SJCRH30 (cell line): ENCODE results near the gene GLIPR1L1. TPM values are rescaled to one million over a fixed set of nuclear protein-coding genes. Genes with fewer than 3 reads are reported as not detected.
"Not testable (repeated sequence)": the region's sequence is repeated elsewhere in the genome, so short reads cannot be mapped to it uniquely, and the experiment has no call there.

ENCODE experiments used
- DNase-seq, 2 experiments: peaks; one replicate each; pipeline ENCODE4 v3.0.0-alpha.2; 2015 to 2020
- H3K27ac ChIP-seq: fragments of 250-450 bp; sonication (Bioruptor Pico); 2 replicates; pipeline ENCODE4 v1.5.1; 2020; ENCODE audit warnings: mild to moderate bottlenecking, moderate library complexity
- H3K27me3 ChIP-seq: fragments of 250-450 bp; sonication (Bioruptor Pico); 2 replicates; pipeline ENCODE4 v1.5.1; 2020; ENCODE audit warnings: mild to moderate bottlenecking, moderate library complexity
- H3K36me3 ChIP-seq: fragments of 250-450 bp; sonication (Bioruptor Pico); 2 replicates; pipeline ENCODE4 v1.5.1; 2020; ENCODE audit warnings: mild to moderate bottlenecking, moderate library complexity
- H3K4me1 ChIP-seq: fragments of 250-450 bp; sonication (Bioruptor Pico); 2 replicates; pipeline ENCODE4 v1.5.1; 2020; ENCODE audit warnings: mild to moderate bottlenecking, moderate library complexity
- H3K4me3 ChIP-seq: fragments of 250-450 bp; sonication (Bioruptor Pico); 2 replicates; pipeline ENCODE4 v1.5.1; 2020; ENCODE audit warnings: mild to moderate bottlenecking, moderate library complexity
- H3K9me3 ChIP-seq: fragments of 250-450 bp; sonication (Bioruptor Pico); replicated peaks from 2 replicates; pipeline ENCODE4 v1.5.1; 2020; ENCODE audit warnings: mild to moderate bottlenecking, moderate library complexity
- total RNA-seq: library from RNA; depleted of rRNA; stranded (reverse); fragments of >200 nt; shearing (Covaris generic); gene quantifications from 2 replicates; pipeline ENCODE4 v1.2.3, GENCODE V29; 2014

The GLIPR1L1 gene
- total RNA-seq, 1 experiment from 2014 or later: not detected

DNA sequence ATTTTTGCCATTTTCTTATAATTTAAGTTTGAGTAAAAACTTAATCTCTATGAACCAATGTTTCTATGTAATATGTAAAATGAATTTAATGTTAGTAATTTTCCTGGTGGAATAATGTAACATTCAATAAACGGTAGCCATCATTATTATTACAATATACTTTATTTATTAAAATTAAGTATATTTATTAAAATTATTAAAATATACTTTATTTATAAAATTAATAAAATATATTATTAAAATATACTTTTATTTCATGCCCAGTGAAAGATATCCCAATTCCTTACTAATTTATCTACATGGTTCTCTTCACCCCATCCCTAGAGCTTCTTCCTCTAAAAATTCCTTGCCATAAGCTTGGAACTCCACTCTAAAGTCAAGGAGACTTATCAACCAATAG, 6.8 kb upstream of the GLIPR1L1 start:
- Histone ChIP-seq H3K4me3 (no peak overlapping the region), H3K9me3 (no peaks in the 10 kb centered on the region), H3K4me1 (no peaks in the 10 kb centered on the region; the same call in 1 of the 2 replicates), H3K27me3 (no peaks in the 10 kb centered on the region), H3K27ac (no peak overlapping the region), H3K36me3 (no peaks in the 10 kb centered on the region)
- DNase-seq: no peak

GRCh38 chr12:75329918-75330826, 4.3 kb upstream of the GLIPR1L1 start, which contains the start of gene CAPS2:
TSS of gene CAPS2 (minus strand) at chr12:75330324. CDS start at chr12:75326498, 3,826 bp downstream.
- no peaks in the 10 kb centered on the region for H3K27me3 ChIP-seq
- no peaks in the 10 kb centered on the region for H3K36me3 ChIP-seq
- H3K4me1 ChIP-seq: no peaks in the 10 kb centered on the region; the same call in 1 of the 2 replicates
- H3K9me3 ChIP-seq: no peaks in the 10 kb centered on the region
- peak within 1 kb of the TSS; percentile 70 for H3K4me3 ChIP-seq
- DNase-seq: peak; percentile 83 to 88
- peak within 1 kb of the TSS; percentile 58 for H3K27ac ChIP-seq

DNA sequence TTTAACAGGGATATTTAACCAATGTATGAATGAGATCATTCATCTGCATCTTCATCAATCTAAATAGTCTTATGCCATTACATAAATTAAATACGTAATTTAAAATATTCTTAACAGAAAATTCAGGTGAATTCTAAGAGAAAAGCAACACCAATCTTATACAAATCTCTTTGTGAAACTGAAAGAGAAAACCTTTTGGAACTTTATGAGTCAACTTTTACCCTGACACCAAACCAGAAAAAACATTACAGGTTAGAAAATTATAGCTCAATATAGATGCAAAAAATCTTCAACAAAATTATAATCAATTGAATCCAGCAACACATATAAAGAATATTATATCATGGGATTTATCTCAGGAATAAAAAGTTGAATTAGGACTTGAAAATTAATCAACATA, 3.4 kb downstream of the GLIPR1L1 start:
- no peak overlapping the region for H3K27ac ChIP-seq
- no peak overlapping the region for H3K4me3 ChIP-seq
- no peak for DNase-seq
- H3K9me3 ChIP-seq: no peaks in the 10 kb centered on the region
- no peaks in the 10 kb centered on the region for H3K4me1 ChIP-seq
- H3K36me3 ChIP-seq: no peaks in the 10 kb centered on the region
- no peaks in the 10 kb centered on the region for H3K27me3 ChIP-seq

DNA sequence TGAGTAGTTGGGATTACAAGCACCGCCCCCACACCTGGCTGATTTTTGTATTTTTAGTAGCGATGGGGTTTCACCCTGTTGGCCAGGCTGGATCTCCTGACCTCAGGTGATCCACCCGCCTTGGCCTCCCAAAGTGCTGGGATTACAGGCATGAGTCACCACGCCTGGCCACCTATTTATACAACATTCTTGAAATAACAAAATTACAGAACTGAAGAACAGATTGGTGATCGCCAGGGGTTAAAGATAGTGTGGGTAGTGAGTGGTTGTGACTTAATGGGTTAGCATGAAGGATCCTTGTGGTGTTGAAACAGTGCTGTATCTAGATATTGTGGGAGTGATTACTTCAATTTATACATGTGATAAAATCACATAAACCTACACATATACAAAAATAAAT, 7.4 kb downstream of the GLIPR1L1 start:
- DNase-seq: no peak
- Histone ChIP-seq H3K4me3 (no peak overlapping the region), H3K27me3 (no peaks in the 10 kb centered on the region)

DNA sequence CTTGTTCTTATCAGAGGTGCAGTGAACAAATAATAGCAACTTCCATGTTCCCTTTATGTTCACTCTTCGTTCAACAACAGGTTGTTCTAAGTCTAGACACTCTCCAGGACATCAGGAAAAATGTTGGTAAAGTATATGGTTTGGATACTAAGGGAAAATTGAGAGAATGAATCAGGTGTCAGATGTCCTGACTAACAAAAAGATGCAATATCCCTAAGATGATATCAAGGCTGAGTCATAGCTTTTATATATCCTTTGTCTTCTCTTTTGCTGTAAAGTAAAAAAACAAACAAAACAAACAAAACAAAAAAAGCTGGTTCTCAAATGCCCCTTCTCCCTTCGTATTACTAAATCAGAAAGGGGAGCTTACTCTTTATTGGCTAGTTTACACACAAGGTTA, 11.1 kb downstream of the GLIPR1L1 start:
- H3K36me3 ChIP-seq: no peaks in the 10 kb centered on the region
- no peaks in the 10 kb centered on the region for H3K27me3 ChIP-seq
- H3K4me1 ChIP-seq: no peaks in the 10 kb centered on the region
- H3K27ac ChIP-seq: no peak overlapping the region
- H3K4me3 ChIP-seq: no peak overlapping the region
- no peaks in the 10 kb centered on the region for H3K9me3 ChIP-seq
- DNase-seq: no peak

More for the DNA sequence above, 7.4 kb downstream of the GLIPR1L1 start:
- Histone ChIP-seq H3K36me3 (no peaks in the 10 kb centered on the region), H3K27ac (no peak overlapping the region), H3K4me1 (no peaks in the 10 kb centered on the region), H3K9me3 (no peaks in the 10 kb centered on the region)

GRCh38 chr12:75346215-75346614, 11.7 kb downstream of the GLIPR1L1 start:
- H3K36me3 ChIP-seq, H3K4me1 ChIP-seq, H3K27ac ChIP-seq, H3K4me3 ChIP-seq, H3K27me3 ChIP-seq, H3K9me3 ChIP-seq, DNase-seq: not testable (repeated sequence)

DNA sequence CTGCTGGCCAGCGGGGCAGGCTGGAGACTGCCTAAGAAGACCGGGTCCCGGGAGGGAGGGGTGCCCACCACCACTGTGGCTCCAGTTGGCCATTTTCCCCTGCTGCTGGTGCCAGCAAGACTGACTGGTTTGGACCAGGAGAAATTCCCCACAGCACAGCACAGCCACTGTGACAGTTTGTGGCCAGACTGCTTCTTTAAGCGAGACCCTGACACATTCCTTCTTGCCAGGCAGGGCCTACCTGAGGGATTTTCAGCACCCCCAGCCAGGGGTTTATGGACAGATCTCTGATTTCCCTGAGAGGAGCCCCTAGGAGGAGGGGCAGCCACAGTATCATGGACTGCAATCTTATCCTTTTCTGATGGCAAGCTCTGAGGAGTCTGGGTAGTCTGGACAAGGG, 15.5 kb downstream of the GLIPR1L1 start:
- no peak overlapping the region for H3K4me3 ChIP-seq
- H3K27ac ChIP-seq: no peak overlapping the region
- DNase-seq: no peak
- H3K4me1 ChIP-seq: no peaks in the 10 kb centered on the region
- no peaks in the 10 kb centered on the region for H3K36me3 ChIP-seq
- no peaks in the 10 kb centered on the region; the same call in 1 of the 2 replicates for H3K9me3 ChIP-seq
- no peaks in the 10 kb centered on the region for H3K27me3 ChIP-seq

DNA sequence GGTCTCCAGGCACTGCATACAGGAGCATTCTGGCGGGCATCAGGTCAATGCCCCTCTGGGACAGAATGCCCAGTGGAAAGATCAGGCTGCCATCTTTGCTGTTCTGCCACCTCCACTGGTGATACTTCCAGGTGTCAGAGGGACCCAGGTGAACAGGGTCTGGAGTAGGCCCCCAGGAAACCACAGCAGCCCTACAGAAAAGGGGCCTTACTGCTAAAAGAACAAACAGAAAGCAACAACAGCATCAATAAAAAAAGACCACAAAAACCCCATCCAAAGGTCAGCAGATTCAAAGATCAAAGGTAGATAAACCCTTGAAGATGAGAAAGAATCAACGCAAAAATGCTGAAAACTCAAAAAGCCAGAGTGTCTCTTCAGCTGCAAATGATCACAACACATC, 15.9 kb downstream of the GLIPR1L1 start:
- Histone ChIP-seq H3K27ac (no peak overlapping the region), H3K27me3 (no peaks in the 10 kb centered on the region), H3K9me3 (peaks cover 4% of the 10 kb centered on the region; the same call in 1 of the 2 replicates), H3K36me3 (no peaks in the 10 kb centered on the region), H3K4me1 (no peaks in the 10 kb centered on the region), H3K4me3 (no peak overlapping the region)
- DNase-seq: no peak

- H3K27ac ChIP-seq: no peak overlapping the region
- H3K36me3 ChIP-seq: no peaks in the 10 kb centered on the region
- H3K4me1 ChIP-seq: no peaks in the 10 kb centered on the region
- no peak for DNase-seq
- H3K27me3 ChIP-seq: no peaks in the 10 kb centered on the region
- H3K9me3 ChIP-seq: peaks cover 6% of the 10 kb centered on the region; the same call in 1 of the 2 replicates
- no peak overlapping the region for H3K4me3 ChIP-seq
These were observed 19.5 kb downstream of the GLIPR1L1 start for GRCh38 chr12:75354011-75354410.

GRCh38 chr12:75360920-75361319, 26.4 kb downstream of the GLIPR1L1 start:
- Histone ChIP-seq H3K27me3 (no peaks in the 10 kb centered on the region), H3K9me3 (0 out of 2 replicates have a peak, but pooled peaks cover 3% of the 10 kb centered on the region), H3K27ac (no peak overlapping the region), H3K4me3 (no peak overlapping the region), H3K36me3 (no peaks in the 10 kb centered on the region), H3K4me1 (peaks cover 22% of the 10 kb centered on the region)
- DNase-seq: no peak

GRCh38 chr12:75361408-75361807, 26.9 kb downstream of the GLIPR1L1 start:
- Histone ChIP-seq H3K27ac (no peak overlapping the region), H3K27me3 (no peaks in the 10 kb centered on the region), H3K4me3 (no peak overlapping the region), H3K4me1 (peaks cover 27% of the 10 kb centered on the region), H3K36me3 (no peaks in the 10 kb centered on the region), H3K9me3 (0 out of 2 replicates have a peak, but pooled peaks cover 3% of the 10 kb centered on the region)
- no peak for DNase-seq

GRCh38 chr12:75364919-75365318, 30.4 kb downstream of the GLIPR1L1 start:
- DNase-seq: peak; percentile 80 to 95
- no peaks in the 10 kb centered on the region for H3K36me3 ChIP-seq
- H3K27ac ChIP-seq: peak overlapping the region; percentile 82
- H3K9me3 ChIP-seq: 0 out of 2 replicates have a peak, but pooled peaks cover 3% of the 10 kb centered on the region
- H3K4me3 ChIP-seq: no peak overlapping the region
- no peaks in the 10 kb centered on the region for H3K27me3 ChIP-seq
- H3K4me1 ChIP-seq: peaks cover 32% of the 10 kb centered on the region

GRCh38 chr12:75366629-75367028, 32.2 kb downstream of the GLIPR1L1 start:
- Histone ChIP-seq H3K27ac (no peak overlapping the region; the same call in 1 of the 2 replicates), H3K4me1 (peaks cover 32% of the 10 kb centered on the region), H3K36me3 (no peaks in the 10 kb centered on the region), H3K9me3 (0 out of 2 replicates have a peak, but pooled peaks cover 3% of the 10 kb centered on the region), H3K27me3 (no peaks in the 10 kb centered on the region), H3K4me3 (no peak overlapping the region)
- peak in 1 of 2 experiments; percentile 8 for DNase-seq

DNA sequence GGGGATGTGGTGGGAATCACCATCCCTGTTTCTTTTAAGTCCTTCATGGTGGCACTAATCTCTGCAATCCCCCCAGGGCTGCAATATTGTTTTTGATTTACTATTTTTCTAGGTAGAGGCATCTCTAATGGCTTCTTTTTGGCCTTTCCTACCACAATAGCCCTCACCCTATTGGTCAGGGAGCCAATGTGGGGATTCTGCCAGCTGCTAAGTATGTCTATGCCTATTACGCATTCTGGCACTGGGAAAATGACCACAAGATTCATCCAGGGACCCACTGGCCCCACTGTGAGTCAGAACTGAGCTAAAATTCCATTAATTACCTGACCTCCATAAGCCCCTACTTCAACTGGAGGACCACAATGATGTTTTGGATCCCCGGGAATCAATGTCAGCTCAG, 40.5 kb downstream of the GLIPR1L1 start:
- H3K4me1 ChIP-seq: peaks cover 14% of the 10 kb centered on the region
- H3K27ac ChIP-seq: peak overlapping the region; percentile 38
- H3K36me3 ChIP-seq: no peaks in the 10 kb centered on the region
- H3K4me3 ChIP-seq: no peak overlapping the region
- peak; percentile 66 to 76 for DNase-seq
- H3K9me3 ChIP-seq: peaks cover 3% of the 10 kb centered on the region; the same call in 1 of the 2 replicates
- no peaks in the 10 kb centered on the region for H3K27me3 ChIP-seq

- no peak for DNase-seq
- H3K9me3 ChIP-seq: peaks cover under 1% of the 10 kb centered on the region; the same call in 1 of the 2 replicates
- H3K4me1 ChIP-seq: peaks cover 14% of the 10 kb centered on the region
- no peaks in the 10 kb centered on the region for H3K27me3 ChIP-seq
- H3K27ac ChIP-seq: no peak overlapping the region
- no peaks in the 10 kb centered on the region for H3K36me3 ChIP-seq
- H3K4me3 ChIP-seq: no peak overlapping the region
These were observed 43.9 kb downstream of the GLIPR1L1 start for GRCh38 chr12:75378354-75378753.
